Coronary artery (tissue), 2 donors: ENCODE data around the gene ZBTB11.
"Not testable (repeated sequence)": the region's sequence is repeated elsewhere in the genome, so short reads cannot be mapped to it uniquely, and the experiment has no call there.

ENCODE experiments used
- DNase-seq: peaks from one replicate; pipeline ENCODE4 v3.0.0-alpha.2; 2017; ENCODE audit warnings: low spot score
- H3K27ac ChIP-seq, 2 donors: fragments of 200-600 bp; sonication (generic); one replicate each; pipeline ENCODE4 v1.5.1; 2016 to 2019
- H3K4me3 ChIP-seq: fragments of 200-600 bp; sonication (generic); 2 replicates; pipeline ENCODE4 v1.5.1; 2016; ENCODE audit warnings: mild to moderate bottlenecking, moderate library complexity
- CTCF ChIP-seq: fragments of 200-600 bp; sonication (generic); IDR thresholded peaks from one replicate; pipeline ENCODE4 v1.5.1; 2019; ENCODE audit warnings: antibody characterized with exemption

The ZBTB11 gene

GRCh38 chr3:101643009-101643844 lies 33.7 kb downstream of the ZBTB11 start:
- Histone ChIP-seq H3K27ac (no peak overlapping the region), H3K4me3 (no peak overlapping the region)
- TF ChIP-seq CTCF = no peak
- no peak for DNase-seq

- H3K27ac ChIP-seq = no peak overlapping the region
- no peak for TF ChIP-seq CTCF
- no peak overlapping the region for H3K4me3 ChIP-seq
- DNase-seq = no peak
Measured at GRCh38 chr3:101642441-101642840, 34.5 kb downstream of the ZBTB11 start.

- not testable (repeated sequence) for DNase-seq, H3K4me3 ChIP-seq, H3K27ac ChIP-seq
Measured at GRCh38 chr3:101641397-101642115, 35.4 kb downstream of the ZBTB11 start.

GRCh38 chr3:101640256-101640655 lies 36.7 kb downstream of the ZBTB11 start:
- no peak for TF ChIP-seq CTCF
- Histone ChIP-seq H3K27ac (no peak overlapping the region), H3K4me3 (no peak overlapping the region)
- no peak for DNase-seq

GRCh38 chr3:101639280-101639963 lies 37.5 kb downstream of the ZBTB11 start:
- TF ChIP-seq CTCF = no peak
- H3K4me3 ChIP-seq = no peak overlapping the region
- no peak for DNase-seq
- H3K27ac ChIP-seq = no peak overlapping the region

GRCh38 chr3:101638261-101638745 lies 38.6 kb downstream of the ZBTB11 start:
- no peak for TF ChIP-seq CTCF
- peak; percentile 28 for DNase-seq

GRCh38 chr3:101637451-101637850 lies 39.5 kb downstream of the ZBTB11 start:
- TF ChIP-seq CTCF = no peak
- H3K27ac ChIP-seq = no peak overlapping the region
- DNase-seq = peak; percentile 29
- no peak overlapping the region for H3K4me3 ChIP-seq

More at GRCh38 chr3:101638261-101638745, 38.6 kb downstream of the ZBTB11 start:
- H3K27ac ChIP-seq = no peak overlapping the region
- no peak overlapping the region for H3K4me3 ChIP-seq
